Activated B cell treated with CpG ODN at 0.5 μM for 24 hours (primary cell): ENCODE data around the gene MISP3. TPM values are rescaled to one million over a fixed set of nuclear protein-coding genes. Genes with fewer than 3 reads are reported as not detected.

Experiments used
- ATAC-seq: fragments of 200-7000 bp; cut with Tn5 transposase; one replicate; pipeline ENCODE4 v1.10.0; 2021; ENCODE audit warnings: low read depth, mild to moderate bottlenecking, moderate library complexity
- CTCF ChIA-PET: fragments of 350-600 bp; sonication (Branson Sonifier 250); formaldehyde crosslinking; loops from one replicate; lab custom pipeline; 2021; ENCODE audit warnings: antibody characterized with exemption; lab: Charles Lee
- POLR2A ChIA-PET: fragments of 350-600 bp; sonication (Branson Sonifier 250); formaldehyde crosslinking; loops from one replicate; lab custom pipeline; 2021; ENCODE audit warnings: antibody characterized with exemption; lab: Charles Lee
- DNase-seq: peaks from one replicate; pipeline ENCODE4 v3.0.0; 2022
- H3K27ac Mint-ChIP-seq: one replicate; pipeline ENCODE4 v1.8.0; 2020; ENCODE audit warnings: mixed read lengths
- H3K27me3 Mint-ChIP-seq: one replicate; pipeline ENCODE4 v1.8.0; 2021; ENCODE audit warnings: mixed read lengths
- H3K36me3 Mint-ChIP-seq: one replicate; pipeline ENCODE4 v1.8.0; 2021; ENCODE audit warnings: low read depth, mixed read lengths
- H3K4me1 Mint-ChIP-seq: one replicate; pipeline ENCODE4 v1.8.0; 2021; ENCODE audit warnings: mixed read lengths
- H3K4me3 Mint-ChIP-seq: one replicate; pipeline ENCODE4 v1.8.0; 2020; ENCODE audit warnings: mild to moderate bottlenecking, mixed read lengths
- H3K9me3 Mint-ChIP-seq: one replicate; pipeline ENCODE4 v1.8.0; 2020; ENCODE audit warnings: mixed read lengths
- CTCF ChIP-seq: fragments of 200-600 bp; IDR thresholded peaks from one replicate; pipeline ENCODE4 v1.8.0; 2022; ENCODE audit warnings: antibody characterized with exemption, mild to moderate bottlenecking
- intact Hi-C: fragments of 100-400 bp; cut with micrococcal nuclease; formaldehyde crosslinking; loops from one replicate; pipeline ENCODE4 v1.15.1; 2024
- total RNA-seq: library from RNA; stranded (reverse); gene quantifications from 2 replicates; pipeline ENCODE4 v1.2.3, GENCODE V29; 2022

Gene MISP3
- total RNA-seq, 1 donor from 2014 or later = 0.18 TPM

GRCh38 chr19:14119644-14120496, 47.3 kb downstream of the MISP3 start:
- no peak for TF ChIP-seq CTCF
- intact Hi-C loops = loop anchor here (10.0 kb wide), 1 partner anchor 325 kb away; the partner anchor contains the start of gene ZSWIM4
- CTCF ChIA-PET = no interaction called here
- Mint-ChIP-seq H3K9me3 (no peaks in the 10 kb centered on the region), H3K4me3 (no peak overlapping the region), H3K27ac (no peak overlapping the region), H3K36me3 (peaks cover 1% of the 10 kb centered on the region), H3K27me3 (no peaks in the 10 kb centered on the region), H3K4me1 (peaks cover 32% of the 10 kb centered on the region)
- DNase-seq = no peak
- ATAC-seq = no peak
- POLR2A ChIA-PET = no interaction called here

GRCh38 chr19:14120497-14120780, 47.9 kb downstream of the MISP3 start:
- ChIA-PET POLR2A (interaction anchor here (1.1 kb wide), 1 partner anchor 16 kb away, joined by 5 read pairs; the partner anchor contains the start of gene ASF1B), CTCF (no interaction called here)
- H3K36me3 Mint-ChIP-seq = peaks cover 1% of the 10 kb centered on the region
- ATAC-seq (no peak), DNase-seq (no peak)
- intact Hi-C loops = no loop called here
- no peak overlapping the region for H3K27ac Mint-ChIP-seq
- H3K4me3 Mint-ChIP-seq = no peak overlapping the region
- no peak for TF ChIP-seq CTCF
- H3K4me1 Mint-ChIP-seq = peaks cover 26% of the 10 kb centered on the region
- H3K9me3 Mint-ChIP-seq = no peaks in the 10 kb centered on the region
- H3K27me3 Mint-ChIP-seq = no peaks in the 10 kb centered on the region

- Mint-ChIP-seq H3K4me3 (no peak overlapping the region), H3K27ac (no peak overlapping the region), H3K27me3 (no peaks in the 10 kb centered on the region), H3K36me3 (peaks cover 1% of the 10 kb centered on the region), H3K9me3 (no peaks in the 10 kb centered on the region), H3K4me1 (peaks cover 8% of the 10 kb centered on the region)
- ATAC-seq (no peak), DNase-seq (no peak)
- ChIA-PET POLR2A (interaction anchor here (0.7 kb wide), 1 partner anchor 489 kb away, joined by 4 read pairs; no protein-coding TSS in a partner anchor), CTCF (no interaction called here)
- no peak for TF ChIP-seq CTCF
- intact Hi-C loops = no loop called here
Measured at GRCh38 chr19:14122924-14123323, 50.3 kb downstream of the MISP3 start.

Other genes starting within 250 kb of the MISP3 start
- gene NANOS3, start 195.7 kb upstream of the MISP3 start, total RNA-seq = not detected in 2 replicates
- gene BRME1, start 166.7 kb upstream of the MISP3 start, total RNA-seq = 1.2 and 2.0 TPM in 2 replicates
- gene CC2D1A, start 166.6 kb upstream of the MISP3 start, total RNA-seq = 32.4 and 35.6 TPM in 2 replicates
- 0.44 TPM in 1 of 2 replicates, not detected in the other for gene PODNL1, start 134.4 kb upstream of the MISP3 start, total RNA-seq
- gene DCAF15, start 120.3 kb upstream of the MISP3 start, total RNA-seq = 71.4 and 83.4 TPM in 2 replicates
- gene RFX1, start 66.5 kb upstream of the MISP3 start, total RNA-seq = 19.0 and 19.9 TPM in 2 replicates
- gene RLN3, start 44.6 kb upstream of the MISP3 start, total RNA-seq = not detected in 2 replicates
- 34.5 and 34.6 TPM in 2 replicates for gene IL27RA, start 41.0 kb upstream of the MISP3 start, total RNA-seq
- not detected in 2 replicates for gene PALM3, start 10.7 kb upstream of the MISP3 start, total RNA-seq
- not detected in 2 replicates for gene C19orf67, start 13.0 kb downstream of the MISP3 start, total RNA-seq
- 32.7 and 36.0 TPM in 2 replicates for gene SAMD1, start 18.0 kb downstream of the MISP3 start, total RNA-seq
- 41.6 and 43.7 TPM in 2 replicates for gene PRKACA, start 45.0 kb downstream of the MISP3 start, total RNA-seq
- gene ASF1B, start 63.8 kb downstream of the MISP3 start, total RNA-seq = 3.4 and 3.7 TPM in 2 replicates
- gene ADGRL1, start 133.4 kb downstream of the MISP3 start, total RNA-seq = 1.4 and 2.7 TPM in 2 replicates